Measurements from ENCODE around the gene SCARF1.

DNA sequence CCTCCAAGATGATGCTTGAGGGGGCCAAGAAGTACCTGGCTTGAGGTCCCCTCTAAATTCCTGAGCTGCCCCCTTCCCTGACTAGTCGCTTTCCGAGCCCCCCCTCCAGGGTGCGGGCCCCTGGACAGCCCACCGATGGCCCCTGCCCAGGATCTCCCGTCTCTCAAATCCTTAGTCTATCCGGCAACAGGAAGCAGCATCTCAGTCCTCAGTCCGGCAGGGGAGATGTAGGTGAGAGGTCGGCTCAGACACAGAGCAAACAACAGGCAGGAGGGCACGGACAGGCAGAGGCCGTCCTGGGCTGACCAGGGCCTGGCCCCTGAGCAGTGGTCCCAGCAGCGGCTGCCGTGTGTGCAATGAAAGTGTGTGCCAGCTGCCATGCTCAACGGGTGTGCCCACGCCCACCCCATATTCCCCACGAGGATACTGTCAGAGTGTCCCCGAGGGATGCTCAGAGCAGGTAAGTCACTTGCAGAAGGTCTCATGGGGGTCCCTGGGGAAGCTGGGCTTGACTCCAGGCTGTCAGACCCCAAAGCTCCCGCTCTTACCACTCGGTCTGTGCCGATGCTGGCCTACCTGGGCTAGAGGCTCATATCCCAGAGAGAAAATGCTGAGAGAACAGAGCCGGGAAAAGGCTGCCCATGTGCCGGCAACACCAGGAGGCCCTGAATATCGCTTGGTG is 24.1 kb downstream of the SCARF1 start:
- TF ChIP-seq EZH2 (IDR thresholded peaks at IDR 0.05; ENCODE audit: insufficient read depth, poor library complexity, severe bottlenecking) (no peak), EZH2phosphoT487 (IDR thresholded peaks at IDR 0.05; ENCODE audit: insufficient read depth, low read depth) (no peak)

All from GM23248 (cell line).